ENCODE measurements around the gene UBLCP1. TPM values are rescaled to one million over a fixed set of nuclear protein-coding genes. Genes with fewer than 3 reads are reported as not detected.

Gene UBLCP1
- polyA plus RNA-seq, 2 of the 4 experiments (the other 2 are of a cell fraction) = 36.5 to 64.8 TPM

DNA sequence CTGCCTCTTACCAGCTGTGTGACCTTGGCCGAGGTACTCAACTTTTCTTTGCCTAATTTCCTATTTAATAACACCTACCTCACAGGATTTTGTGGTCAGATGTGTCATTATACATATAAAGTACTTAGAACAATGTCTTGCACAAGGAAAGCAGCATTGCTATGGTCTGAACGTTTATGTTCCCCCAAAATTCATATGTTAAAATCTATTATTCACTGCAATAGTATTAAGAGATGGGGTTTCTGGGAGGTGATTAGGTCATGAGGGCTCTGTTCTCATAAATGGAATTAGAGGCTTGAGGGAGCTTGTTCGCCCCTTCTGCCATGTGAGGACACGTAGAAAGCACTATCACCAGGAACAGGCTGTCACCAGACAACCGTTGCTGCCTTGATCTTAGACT, 42.9 kb upstream of the UBLCP1 start:
- TF ChIP-seq HOXB5 (CRISPR knock-in tag; IDR thresholded peaks at IDR 0.05) (no peak), RARB (CRISPR knock-in tag; IDR thresholded peaks at IDR 0.05) (no peak), ZFP36 (IDR thresholded peaks at IDR 0.05; ENCODE audit: borderline replicate concordance, partially characterized antibody) (no peak), TP53 (CRISPR knock-in tag; IDR thresholded peaks at IDR 0.05) (no peak), FOXS1 (CRISPR knock-in tag; IDR thresholded peaks at IDR 0.05) (no peak), RFX5 (IDR thresholded peaks at IDR 0.05) (no peak), SREBF2 (IDR thresholded peaks at IDR 0.05) (no peak), HOXA7 (CRISPR knock-in tag; IDR thresholded peaks at IDR 0.05) (no peak), HOXB13 (CRISPR knock-in tag; IDR thresholded peaks at IDR 0.05; ENCODE audit: low read depth) (no peak), CBX8 (IDR thresholded peaks at IDR 0.05) (no peak), JUN (IDR thresholded peaks at IDR 0.05) (no peak), MYC (IDR thresholded peaks at IDR 0.05; ENCODE audit: borderline replicate concordance, low read length) (no peak), ESRRA (IDR thresholded peaks at IDR 0.05; ENCODE audit: borderline replicate concordance, low read length) (no peak), ZC3H11A (IDR thresholded peaks at IDR 0.05) (no peak), GATA3 (IDR thresholded peaks at IDR 0.05; ENCODE audit: borderline replicate concordance) (no peak)
- TF ChIP-seq, protein P1, sequence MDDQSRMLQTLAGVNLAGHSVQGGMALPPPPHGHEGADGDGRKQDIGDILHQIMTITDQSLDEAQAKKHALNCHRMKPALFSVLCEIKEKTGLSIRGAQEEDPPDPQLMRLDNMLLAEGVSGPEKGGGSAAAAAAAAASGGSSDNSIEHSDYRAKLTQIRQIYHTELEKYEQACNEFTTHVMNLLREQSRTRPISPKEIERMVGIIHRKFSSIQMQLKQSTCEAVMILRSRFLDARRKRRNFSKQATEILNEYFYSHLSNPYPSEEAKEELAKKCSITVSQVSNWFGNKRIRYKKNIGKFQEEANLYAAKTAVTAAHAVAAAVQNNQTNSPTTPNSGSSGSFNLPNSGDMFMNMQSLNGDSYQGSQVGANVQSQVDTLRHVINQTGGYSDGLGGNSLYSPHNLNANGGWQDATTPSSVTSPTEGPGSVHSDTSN (IDR thresholded peaks at IDR 0.05) = no peak
- WGBS (ENCODE audit: missing lambda C conversion rate) = 73% methylated on average over 5 of the region's 5 CpGs
- no peaks in the 10 kb centered on the region for H3K9me3 ChIP-seq
- ChIA-PET CTCF (no interaction called here), POLR2A (no interaction called here)
- no peak for FAIRE-seq
- peak overlapping the region in 1 of 2 experiments; percentile 83; a peak in 2 of 6 replicates for H3K27ac ChIP-seq
- no peak overlapping the region for H3K4me2 ChIP-seq
- DNase-seq (ENCODE audit: low read depth in 1 of 2, low spot score in 1 of 2) = no peak
- peaks cover 28% of the 10 kb centered on the region for H3K4me1 ChIP-seq
- no peak overlapping the region for H3K4me3 ChIP-seq
- ATAC-seq = no peak

DNA sequence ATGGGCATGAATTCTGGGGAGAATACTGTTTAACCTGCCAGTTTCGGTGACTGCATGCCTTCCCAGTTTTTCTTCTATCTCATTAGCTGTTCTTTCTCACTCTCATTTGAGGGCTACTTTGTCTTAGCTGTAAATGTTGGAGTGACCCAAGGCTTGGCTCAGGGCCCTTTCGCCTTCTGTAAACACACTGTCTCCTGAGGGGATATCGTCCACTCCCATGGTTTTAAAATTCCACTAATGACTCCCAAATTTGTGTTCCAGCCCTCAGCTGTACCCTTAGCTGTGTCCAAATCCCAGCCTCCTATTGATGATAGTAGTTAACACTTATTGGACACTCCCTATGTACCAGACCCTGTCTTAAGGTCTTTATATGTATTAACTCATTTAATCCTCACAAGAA, 39.6 kb upstream of the UBLCP1 start:
- Histone ChIP-seq H3K9me3 (0 out of 3 replicates have a peak, but pooled peaks cover 3% of the 10 kb centered on the region), H3K4me3 (no peak overlapping the region), H3K4me2 (no peak overlapping the region), H3K27ac (peak overlapping the region in 1 of 2 experiments; percentile 24; a peak in 1 of 6 replicates), H3K4me1 (peaks cover 18% of the 10 kb centered on the region)
- WGBS (ENCODE audit: missing lambda C conversion rate) = 87% methylated on average over 3 of the region's 3 CpGs
- ChIA-PET POLR2A (no interaction called here), CTCF (no interaction called here)
- DNase-seq (ENCODE audit: low read depth in 1 of 2, low spot score in 1 of 2) (no peak), ATAC-seq (no peak), FAIRE-seq (no peak)
- no peak for TF ChIP-seq EHMT2 (IDR thresholded peaks at IDR 0.05; ENCODE audit: low read depth)
- no peak for TF ChIP-seq JUNB (IDR thresholded peaks at IDR 0.05)
- no peak for TF ChIP-seq FOXS1 (CRISPR knock-in tag; IDR thresholded peaks at IDR 0.05)
- no peak for TF ChIP-seq ZSCAN20 (CRISPR knock-in tag; IDR thresholded peaks at IDR 0.05)
- TF ChIP-seq, protein P2, sequence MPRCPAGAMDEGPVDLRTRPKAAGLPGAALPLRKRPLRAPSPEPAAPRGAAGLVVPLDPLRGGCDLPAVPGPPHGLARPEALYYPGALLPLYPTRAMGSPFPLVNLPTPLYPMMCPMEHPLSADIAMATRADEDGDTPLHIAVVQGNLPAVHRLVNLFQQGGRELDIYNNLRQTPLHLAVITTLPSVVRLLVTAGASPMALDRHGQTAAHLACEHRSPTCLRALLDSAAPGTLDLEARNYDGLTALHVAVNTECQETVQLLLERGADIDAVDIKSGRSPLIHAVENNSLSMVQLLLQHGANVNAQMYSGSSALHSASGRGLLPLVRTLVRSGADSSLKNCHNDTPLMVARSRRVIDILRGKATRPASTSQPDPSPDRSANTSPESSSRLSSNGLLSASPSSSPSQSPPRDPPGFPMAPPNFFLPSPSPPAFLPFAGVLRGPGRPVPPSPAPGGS (IDR thresholded peaks at IDR 0.05) = no peak
- TF ChIP-seq NPAS2 (CRISPR knock-in tag; IDR thresholded peaks at IDR 0.05; ENCODE audit: borderline replicate concordance) = no peak
- no peak for TF ChIP-seq TP53 (CRISPR knock-in tag; IDR thresholded peaks at IDR 0.05)
- TF ChIP-seq HOXA7 (CRISPR knock-in tag; IDR thresholded peaks at IDR 0.05) = no peak
- no peak for TF ChIP-seq NFE2L2 (conservative IDR thresholded peaks at IDR 0.05; ENCODE audit: low read length)
- no peak for TF ChIP-seq HEYL (CRISPR knock-in tag; IDR thresholded peaks at IDR 0.05)
- TF ChIP-seq HOXB5 (CRISPR knock-in tag; IDR thresholded peaks at IDR 0.05) = no peak
- no peak for TF ChIP-seq ESRRA (IDR thresholded peaks at IDR 0.05; ENCODE audit: borderline replicate concordance, low read length)
- TF ChIP-seq, protein P3, sequence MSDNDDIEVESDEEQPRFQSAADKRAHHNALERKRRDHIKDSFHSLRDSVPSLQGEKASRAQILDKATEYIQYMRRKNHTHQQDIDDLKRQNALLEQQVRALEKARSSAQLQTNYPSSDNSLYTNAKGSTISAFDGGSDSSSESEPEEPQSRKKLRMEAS (IDR thresholded peaks at IDR 0.05) = no peak
- TF ChIP-seq, protein P4, sequence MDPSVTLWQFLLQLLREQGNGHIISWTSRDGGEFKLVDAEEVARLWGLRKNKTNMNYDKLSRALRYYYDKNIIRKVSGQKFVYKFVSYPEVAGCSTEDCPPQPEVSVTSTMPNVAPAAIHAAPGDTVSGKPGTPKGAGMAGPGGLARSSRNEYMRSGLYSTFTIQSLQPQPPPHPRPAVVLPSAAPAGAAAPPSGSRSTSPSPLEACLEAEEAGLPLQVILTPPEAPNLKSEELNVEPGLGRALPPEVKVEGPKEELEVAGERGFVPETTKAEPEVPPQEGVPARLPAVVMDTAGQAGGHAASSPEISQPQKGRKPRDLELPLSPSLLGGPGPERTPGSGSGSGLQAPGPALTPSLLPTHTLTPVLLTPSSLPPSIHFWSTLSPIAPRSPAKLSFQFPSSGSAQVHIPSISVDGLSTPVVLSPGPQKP (IDR thresholded peaks at IDR 0.05; ENCODE audit: low read depth, low read length) = no peak
- TF ChIP-seq JUN (IDR thresholded peaks at IDR 0.05) = no peak
- TF ChIP-seq SREBF2 (IDR thresholded peaks at IDR 0.05) = no peak
